ENCODE results near the gene KIF3C. TPM values are rescaled to one million over a fixed set of nuclear protein-coding genes. Genes with fewer than 3 reads are reported as not detected.
"Not testable (repeated sequence)": the region's sequence is repeated elsewhere in the genome, so short reads cannot be mapped to it uniquely, and the experiment has no call there.

KIF3C gene
- total and polyA plus RNA-seq, 4 donors, result 5.5 to 20.7 (median 10.0) TPM

DNA sequence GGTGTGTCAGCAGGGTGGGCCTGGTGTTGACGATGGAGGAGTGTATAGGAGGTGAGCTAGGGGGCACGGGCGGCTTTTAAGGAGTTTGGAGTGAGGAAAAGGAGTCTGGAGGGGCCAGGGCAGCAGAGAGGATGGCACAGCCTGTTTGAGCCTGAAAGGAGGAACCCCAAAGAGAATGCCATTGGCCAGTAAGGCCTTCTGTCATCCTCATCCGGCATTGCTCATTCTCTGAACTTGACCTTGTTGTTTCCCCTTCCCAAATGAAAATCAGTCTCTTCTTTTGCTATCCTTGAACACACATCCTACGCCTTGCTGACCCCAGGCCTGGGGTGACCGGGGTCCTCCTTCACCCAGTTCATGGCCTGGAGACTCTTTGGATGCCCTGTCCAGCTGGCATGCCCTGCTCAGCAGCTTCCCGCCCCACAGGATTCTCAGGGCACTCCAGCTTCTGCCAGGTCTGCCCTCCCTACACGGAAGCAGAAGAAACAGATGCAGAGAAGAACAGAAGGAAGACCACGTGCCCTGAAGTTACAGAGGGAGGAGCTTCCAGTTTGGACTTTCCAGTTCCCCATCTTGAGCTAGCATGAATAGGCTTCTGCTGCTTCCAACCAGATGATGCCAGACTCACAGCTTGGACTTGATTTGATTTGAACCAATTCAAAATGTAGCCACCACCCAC is 20.5 kb upstream of the KIF3C start:
- H3K4me3 ChIP-seq (ENCODE audit: low read length in 2 of 2), result no peak overlapping the region
- H3K27ac ChIP-seq (ENCODE audit: low read depth in 1 of 2, low read length in 2 of 2), result no peak overlapping the region
- DNase-seq, result peak in 1 of 2 donors; percentile 73
- intact Hi-C loops (cut with DNase I), result no loop called here
- H3K27me3 ChIP-seq (ENCODE audit: control insufficient read depth in 1 of 2, insufficient read depth in 2 of 2, low read length in 1 of 2), result no peaks in the 10 kb centered on the region
- WGBS, 2 donors, result 53 to 62% methylated on average over 9 of the region's 9 CpGs
- H3K36me3 ChIP-seq (ENCODE audit: control insufficient read depth in 1 of 2, insufficient read depth in 2 of 2, low read length in 1 of 2), result no peaks in the 10 kb centered on the region
- H3K9me3 ChIP-seq (ENCODE audit: control insufficient read depth, low read length), result no peaks in the 10 kb centered on the region
- H3K4me1 ChIP-seq (ENCODE audit: control insufficient read depth in 1 of 2, insufficient read depth in 2 of 2, low read length in 2 of 2), result no peaks in the 10 kb centered on the region
- ATAC-seq (ENCODE audit: low FRiP score), result peak; percentile 44

DNA sequence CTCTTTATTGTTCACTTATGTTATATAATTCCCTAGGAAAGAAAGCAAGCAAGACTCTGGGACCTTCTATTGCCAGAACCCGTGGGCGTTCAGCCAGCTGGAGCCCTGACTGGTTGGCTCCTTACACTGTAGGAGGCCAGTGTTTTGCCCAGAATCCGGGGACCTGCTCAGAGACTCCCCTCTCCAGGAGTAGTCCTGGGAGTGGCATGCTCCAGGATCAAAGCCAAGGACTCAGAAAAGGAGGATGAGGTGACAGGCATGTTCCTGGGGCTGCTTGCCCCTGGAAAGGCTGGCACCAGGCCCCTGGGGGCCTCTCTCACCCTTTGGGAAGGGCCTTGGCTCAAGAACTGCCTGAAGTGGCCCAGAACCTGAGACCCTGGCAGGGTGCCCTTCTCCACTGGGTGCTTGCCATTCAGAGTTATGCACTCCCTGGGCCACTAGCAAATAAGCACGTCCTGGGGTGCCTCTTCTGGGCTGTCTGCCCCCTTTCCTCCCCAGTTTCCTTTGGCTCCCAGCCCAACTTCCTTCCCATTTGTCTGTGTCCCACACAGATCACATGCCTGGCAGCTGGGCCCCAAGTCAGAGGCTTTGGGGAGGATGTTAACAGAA is 19.6 kb upstream of the KIF3C start:
- Histone ChIP-seq H3K27ac (ENCODE audit: low read depth in 1 of 2, low read length in 2 of 2) (peak overlapping the region in 1 of 2 donors; percentile 22), H3K4me1 (ENCODE audit: control insufficient read depth in 1 of 2, insufficient read depth in 2 of 2, low read length in 2 of 2) (no peaks in the 10 kb centered on the region)
- 2 to 5% methylated on average over 4 of the region's 4 CpGs for WGBS, 2 donors

DNA sequence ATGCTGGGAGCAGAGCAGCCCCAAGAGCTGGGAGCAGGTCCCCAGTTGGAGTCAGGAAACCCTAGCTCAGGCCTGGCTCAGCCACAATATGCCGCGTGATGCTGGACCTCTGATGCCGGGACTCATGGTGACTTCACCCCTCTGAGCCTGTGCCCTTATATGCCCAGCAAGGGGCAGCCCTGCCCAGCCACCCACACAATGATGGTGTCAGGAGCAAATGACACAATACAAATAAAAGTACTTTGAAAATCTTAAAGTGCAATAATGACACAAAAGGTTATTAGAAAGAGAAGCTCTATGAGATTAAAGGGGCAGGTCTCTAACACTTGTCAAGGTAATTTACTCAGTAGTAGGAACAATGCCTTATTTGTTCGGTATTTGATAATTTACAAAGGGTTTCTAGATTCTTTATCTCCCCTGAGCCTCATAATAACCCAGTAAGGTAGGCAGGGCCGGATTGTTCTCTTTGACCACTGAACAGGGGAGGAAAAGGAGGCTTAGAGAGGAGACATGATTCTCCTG is 18.3 kb upstream of the KIF3C start:
- intact Hi-C loops (cut with DNase I), result no loop called here
- WGBS, 2 donors, result 19 to 20% methylated on average over 5 of the region's 5 CpGs
- Histone ChIP-seq H3K4me3 (ENCODE audit: low read length in 2 of 2) (no peak overlapping the region), H3K9me3 (ENCODE audit: control insufficient read depth, low read length) (no peaks in the 10 kb centered on the region), H3K36me3 (ENCODE audit: control insufficient read depth in 1 of 2, insufficient read depth in 2 of 2, low read length in 1 of 2) (no peaks in the 10 kb centered on the region), H3K4me1 (ENCODE audit: control insufficient read depth in 1 of 2, insufficient read depth in 2 of 2, low read length in 2 of 2) (no peaks in the 10 kb centered on the region), H3K27me3 (ENCODE audit: control insufficient read depth in 1 of 2, insufficient read depth in 2 of 2, low read length in 1 of 2) (no peaks in the 10 kb centered on the region), H3K27ac (ENCODE audit: low read depth in 1 of 2, low read length in 2 of 2) (no peak overlapping the region)
- ATAC-seq (ENCODE audit: low FRiP score) (peak; percentile 77), DNase-seq (peak; percentile 83 to 88)

More for the DNA sequence above, 19.6 kb upstream of the KIF3C start:
- H3K9me3 ChIP-seq (ENCODE audit: control insufficient read depth, low read length), result no peaks in the 10 kb centered on the region
- DNase-seq, result peak; percentile 89 to 90
- no peak overlapping the region for H3K4me3 ChIP-seq (ENCODE audit: low read length in 2 of 2)
- no peaks in the 10 kb centered on the region for H3K36me3 ChIP-seq (ENCODE audit: control insufficient read depth in 1 of 2, insufficient read depth in 2 of 2, low read length in 1 of 2)
- ATAC-seq (ENCODE audit: low FRiP score), result peak; percentile 81
- H3K27me3 ChIP-seq (ENCODE audit: control insufficient read depth in 1 of 2, insufficient read depth in 2 of 2, low read length in 1 of 2), result no peaks in the 10 kb centered on the region
- intact Hi-C loops (cut with DNase I), result no loop called here

DNA sequence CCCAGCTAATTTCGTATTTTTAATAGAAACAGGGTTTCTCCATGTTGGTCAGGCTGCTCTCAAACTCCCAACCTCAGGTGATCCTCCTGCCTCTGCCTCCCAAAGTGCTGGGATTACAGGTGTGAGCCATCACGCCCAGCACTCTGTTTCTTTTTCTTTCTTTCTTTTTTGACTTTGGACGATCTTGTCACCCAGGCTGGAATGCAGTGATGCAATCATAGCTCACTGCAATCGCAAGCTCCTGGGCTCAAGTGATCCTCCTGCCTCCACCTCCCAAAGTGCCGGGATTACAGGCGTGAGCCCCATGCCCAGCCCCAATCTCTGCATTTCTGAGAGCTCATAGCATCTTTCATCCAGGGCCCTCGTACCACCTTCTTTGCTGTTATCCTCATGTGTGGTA is 17.1 kb upstream of the KIF3C start:
- not testable (repeated sequence) for ATAC-seq (ENCODE audit: low FRiP score); DNase-seq; H3K27me3 ChIP-seq (ENCODE audit: control insufficient read depth in 1 of 2, insufficient read depth in 2 of 2, low read length in 1 of 2); H3K4me1 ChIP-seq (ENCODE audit: control insufficient read depth in 1 of 2, insufficient read depth in 2 of 2, low read length in 2 of 2); H3K27ac ChIP-seq (ENCODE audit: low read depth in 1 of 2, low read length in 2 of 2); H3K36me3 ChIP-seq (ENCODE audit: control insufficient read depth in 1 of 2, insufficient read depth in 2 of 2, low read length in 1 of 2); H3K9me3 ChIP-seq (ENCODE audit: control insufficient read depth, low read length); H3K4me3 ChIP-seq (ENCODE audit: low read length in 2 of 2)
- intact Hi-C loops (cut with DNase I), result loop anchor here in 1 of 2 donors (5.0 kb wide), 1 partner anchor 33 kb away; the partner anchor contains the start of gene RAB10
- 80 to 83% methylated on average over 7 of the region's 7 CpGs for WGBS, 2 donors

DNA sequence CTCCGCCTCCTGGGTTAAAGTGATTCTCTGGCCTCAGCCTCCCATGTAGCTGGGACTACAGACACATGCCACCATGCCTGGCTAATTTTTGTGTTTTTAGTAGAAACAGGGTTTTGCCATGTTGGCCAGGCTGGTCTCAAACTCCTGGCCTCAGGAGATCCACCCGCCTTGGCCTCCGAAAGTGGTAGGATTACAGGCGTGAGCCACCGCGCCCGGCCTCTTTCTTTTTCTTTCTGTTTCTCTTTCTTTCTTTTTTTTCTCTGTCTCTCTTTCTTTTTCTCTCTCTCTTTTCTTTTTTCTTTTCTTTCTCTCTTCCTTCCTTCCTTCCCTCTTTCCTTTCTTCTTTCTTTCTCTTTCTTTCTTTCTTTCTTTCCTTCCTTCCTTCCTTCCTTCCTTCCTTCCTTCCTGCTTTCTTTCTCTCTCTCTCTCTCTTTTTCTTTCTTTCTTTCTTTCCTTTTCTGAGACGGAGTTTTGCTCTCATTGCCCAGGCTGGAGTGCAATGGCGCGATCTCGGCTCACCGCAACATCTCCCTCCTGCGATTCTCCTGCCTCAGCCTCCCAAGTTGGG is 16.6 kb upstream of the KIF3C start:
- WGBS, 2 donors, result 96% methylated on average over 13 of the region's 13 CpGs
- not testable (repeated sequence) for H3K27ac ChIP-seq (ENCODE audit: low read depth in 1 of 2, low read length in 2 of 2); H3K36me3 ChIP-seq (ENCODE audit: control insufficient read depth in 1 of 2, insufficient read depth in 2 of 2, low read length in 1 of 2); ATAC-seq (ENCODE audit: low FRiP score); H3K4me3 ChIP-seq (ENCODE audit: low read length in 2 of 2); DNase-seq; H3K27me3 ChIP-seq (ENCODE audit: control insufficient read depth in 1 of 2, insufficient read depth in 2 of 2, low read length in 1 of 2); H3K4me1 ChIP-seq (ENCODE audit: control insufficient read depth in 1 of 2, insufficient read depth in 2 of 2, low read length in 2 of 2); H3K9me3 ChIP-seq (ENCODE audit: control insufficient read depth, low read length)
- intact Hi-C loops (cut with DNase I), result loop anchor here in 1 of 2 donors (5.0 kb wide), 1 partner anchor 33 kb away; the partner anchor contains the start of gene RAB10

DNA sequence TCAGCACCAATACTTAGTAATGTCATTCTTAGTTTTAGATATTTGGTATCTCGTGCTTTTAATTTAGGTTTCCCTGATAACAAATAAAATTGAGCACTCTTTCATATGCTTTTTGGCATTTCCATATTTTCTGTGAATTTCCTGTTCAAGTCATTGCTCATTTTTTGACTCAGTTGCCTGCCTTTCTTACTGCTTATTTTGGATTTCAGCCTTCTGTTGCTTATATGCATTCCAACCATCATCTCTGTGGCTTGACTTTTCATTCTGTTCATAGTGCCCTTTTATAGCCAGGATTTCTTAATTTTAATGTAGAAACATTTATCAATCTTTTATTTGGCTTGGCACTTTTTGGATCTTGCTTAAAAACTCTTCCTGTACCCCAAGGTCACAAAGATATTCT is 14.5 kb upstream of the KIF3C start:
- WGBS, 2 donors, result 12 to 19% methylated on average over 1 of the region's 1 CpG
- H3K4me3 ChIP-seq (ENCODE audit: low read length in 2 of 2), result no peak overlapping the region
- no peaks in the 10 kb centered on the region for H3K9me3 ChIP-seq (ENCODE audit: control insufficient read depth, low read length)
- H3K4me1 ChIP-seq (ENCODE audit: control insufficient read depth in 1 of 2, insufficient read depth in 2 of 2, low read length in 2 of 2), result no peaks in the 10 kb centered on the region
- no peak for ATAC-seq (ENCODE audit: low FRiP score)
- no peak for DNase-seq
- no peaks in the 10 kb centered on the region for H3K27me3 ChIP-seq (ENCODE audit: control insufficient read depth in 1 of 2, insufficient read depth in 2 of 2, low read length in 1 of 2)
- H3K27ac ChIP-seq (ENCODE audit: low read depth in 1 of 2, low read length in 2 of 2), result no peak overlapping the region
- H3K36me3 ChIP-seq (ENCODE audit: control insufficient read depth in 1 of 2, insufficient read depth in 2 of 2, low read length in 1 of 2), result no peaks in the 10 kb centered on the region
- intact Hi-C loops (cut with DNase I), result loop anchor here in 1 of 2 donors (5.0 kb wide), 1 partner anchor 35 kb away; the partner anchor contains the start of gene RAB10

DNA sequence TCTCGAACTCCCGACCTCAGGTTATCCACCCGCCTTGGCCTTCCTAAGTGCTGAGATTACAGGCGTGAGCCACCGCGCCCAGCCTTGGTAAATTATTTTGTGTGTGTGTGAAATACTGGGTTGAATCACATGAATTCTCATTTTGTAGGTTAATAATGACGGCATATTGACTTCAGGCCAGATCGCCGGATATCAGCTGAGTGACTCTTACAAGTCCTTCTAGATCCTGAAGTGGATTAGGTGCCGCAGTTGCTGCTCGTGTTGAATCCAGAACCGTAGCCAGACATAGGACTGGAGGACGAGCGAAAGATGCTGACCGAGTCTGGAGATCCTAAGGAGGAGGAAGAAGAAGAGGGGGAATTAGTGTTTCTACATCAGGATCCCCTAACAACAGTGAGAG is 12.2 kb upstream of the KIF3C start:
- Histone ChIP-seq H3K27me3 (ENCODE audit: control insufficient read depth in 1 of 2, insufficient read depth in 2 of 2, low read length in 1 of 2) (no peaks in the 10 kb centered on the region), H3K4me3 (ENCODE audit: low read length in 2 of 2) (no peak overlapping the region), H3K36me3 (ENCODE audit: control insufficient read depth in 1 of 2, insufficient read depth in 2 of 2, low read length in 1 of 2) (no peaks in the 10 kb centered on the region), H3K9me3 (ENCODE audit: control insufficient read depth, low read length) (no peaks in the 10 kb centered on the region), H3K27ac (ENCODE audit: low read depth in 1 of 2, low read length in 2 of 2) (no peak overlapping the region), H3K4me1 (ENCODE audit: control insufficient read depth in 1 of 2, insufficient read depth in 2 of 2, low read length in 2 of 2) (no peaks in the 10 kb centered on the region)
- ATAC-seq (ENCODE audit: low FRiP score) (no peak), DNase-seq (no peak)
- WGBS, 2 donors, result 89 to 92% methylated on average over 15 of the region's 15 CpGs
- intact Hi-C loops (cut with DNase I), result loop anchor here in 1 of 2 donors (5.0 kb wide), 1 partner anchor 38 kb away; the partner anchor contains the start of gene RAB10

DNA sequence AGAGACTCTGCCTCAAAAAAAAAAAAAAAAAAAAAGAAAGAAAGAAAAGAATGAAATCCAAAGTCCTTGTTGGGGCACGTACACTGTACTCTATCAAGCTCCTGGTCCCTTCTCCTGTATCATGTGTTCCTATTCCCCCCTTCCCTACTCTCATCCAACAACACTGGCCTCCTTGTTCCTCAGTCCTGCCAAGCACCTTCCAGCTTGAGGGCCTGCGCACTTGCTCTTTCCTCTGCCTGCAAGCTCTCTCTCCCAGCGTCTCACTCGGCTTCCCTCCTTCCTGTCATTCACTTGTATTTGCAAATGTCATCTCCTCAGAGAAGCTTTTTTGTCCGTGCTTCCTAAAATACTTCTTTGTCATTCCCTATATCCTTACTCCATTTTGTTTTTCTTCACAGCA is 10.8 kb upstream of the KIF3C start:
- Histone ChIP-seq H3K27me3 (ENCODE audit: control insufficient read depth in 1 of 2, insufficient read depth in 2 of 2, low read length in 1 of 2) (no peaks in the 10 kb centered on the region), H3K27ac (ENCODE audit: low read depth in 1 of 2, low read length in 2 of 2) (no peak overlapping the region), H3K4me3 (ENCODE audit: low read length in 2 of 2) (no peak overlapping the region), H3K4me1 (ENCODE audit: control insufficient read depth in 1 of 2, insufficient read depth in 2 of 2, low read length in 2 of 2) (no peaks in the 10 kb centered on the region), H3K9me3 (ENCODE audit: control insufficient read depth, low read length) (no peaks in the 10 kb centered on the region), H3K36me3 (ENCODE audit: control insufficient read depth in 1 of 2, insufficient read depth in 2 of 2, low read length in 1 of 2) (no peaks in the 10 kb centered on the region)
- no peak for DNase-seq
- WGBS, 2 donors, result 88 to 89% methylated on average over 5 of the region's 5 CpGs
- ATAC-seq (ENCODE audit: low FRiP score), result no peak
- intact Hi-C loops (cut with DNase I), result loop anchor here in 1 of 2 donors (5.0 kb wide), 1 partner anchor 39 kb away; the partner anchor contains the start of gene RAB10

Measured in aorta (tissue), 5 donors.